ENCODE data around the gene PLCD3.

Gene PLCD3

DNA sequence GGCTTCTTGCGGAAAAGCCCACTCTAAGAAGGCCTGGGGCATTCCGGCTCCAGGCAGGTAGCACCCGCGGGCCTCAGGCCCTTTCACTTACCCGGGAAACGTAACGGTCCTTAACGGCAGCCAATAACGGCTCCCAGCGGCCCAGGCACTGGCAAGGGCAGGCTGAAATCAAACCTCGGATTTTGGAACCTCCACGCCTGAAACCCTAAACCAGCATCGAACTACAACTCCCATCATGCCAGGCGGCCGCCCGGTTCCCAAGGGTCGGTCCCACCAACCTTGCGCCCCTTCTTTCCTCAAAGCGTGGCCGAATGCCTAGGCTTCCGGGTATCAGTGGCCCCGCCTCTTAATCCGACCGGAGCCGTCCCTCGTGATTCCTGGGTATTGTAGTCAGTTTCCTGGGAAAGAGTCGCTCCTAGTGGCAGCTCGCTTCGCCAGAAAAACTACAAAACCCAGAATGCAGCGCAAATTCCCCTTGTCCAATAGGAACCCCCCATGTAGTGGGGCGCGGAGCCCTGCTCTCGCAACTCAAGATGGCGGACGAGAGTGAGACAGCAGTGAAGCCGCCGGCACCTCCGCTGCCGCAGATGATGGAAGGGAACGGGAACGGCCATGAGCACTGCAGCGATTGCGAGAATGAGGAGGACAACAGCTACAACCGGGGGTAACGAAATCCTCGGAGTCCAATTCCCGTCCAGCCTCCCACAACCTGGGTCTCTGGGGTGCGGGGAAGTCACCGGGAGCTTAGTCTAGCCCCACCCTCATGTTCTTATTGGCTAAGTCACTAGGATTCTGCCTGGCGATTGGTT, 71.3 kb downstream of the PLCD3 start, which contains the start of gene NMT1:
Gene NMT1 (plus strand): TSS at position 521 of the 809 bp plus-strand sequence. CDS start 13 bp downstream, at position 534.
- peak; percentile 90 for DNase-seq

DNA sequence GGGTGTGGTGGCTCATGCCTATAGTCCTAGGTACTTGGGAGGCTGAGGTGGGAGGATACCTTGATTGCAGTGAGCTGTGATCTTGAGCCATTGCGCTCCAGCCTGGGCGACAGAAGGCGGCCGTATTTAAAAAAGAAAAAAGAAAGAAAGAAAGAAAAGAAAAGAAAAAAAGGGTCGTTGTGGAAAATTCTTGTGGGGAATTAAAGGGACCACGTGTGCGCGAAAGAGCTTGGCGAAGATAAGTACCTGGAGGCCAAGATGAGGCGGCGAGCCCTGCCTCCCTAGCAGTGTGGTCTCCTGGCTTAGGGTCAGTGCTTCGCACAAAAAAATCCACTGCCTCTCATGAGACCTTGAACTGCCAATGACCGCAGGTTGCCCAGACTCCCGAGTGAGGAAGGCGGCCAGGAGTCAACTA, 71.9 kb downstream of the PLCD3 start:
- no peak for DNase-seq

Measured in activated CD4-positive, CD25-positive, alpha-beta regulatory T cell treated with anti-CD3 and anti-CD28 coated beads, Interleukin-2, amount 50 U/mL, for 72 hours (primary cell).